ENCODE results near the gene VPS13D. TPM values are rescaled to one million over a fixed set of nuclear protein-coding genes. Genes with fewer than 3 reads are reported as not detected.
"Not testable (repeated sequence)": the region's sequence is repeated elsewhere in the genome, so short reads cannot be mapped to it uniquely, and the experiment has no call there.

The VPS13D gene
- total and polyA plus RNA-seq, 11 donors: 32.1 to 301 (median 90.7) TPM

GRCh38 chr1:12215118-12215961 lies 14.5 kb upstream of the VPS13D start:
- ATAC-seq (no peak), DNase-seq (peak in 1 of 5 donors; percentile 15)
- peaks cover 0 to 5% (median 0%) of the 10 kb centered on the region in 12 donors for H3K9me3 ChIP-seq
- WGBS, 4 donors: 85 to 90% (median 88%) methylated on average over 12 of the region's 12 CpGs
- no peaks in the 10 kb centered on the region for H3K4me1 ChIP-seq
- no peak overlapping the region for H3K27ac ChIP-seq
- H3K36me3 ChIP-seq: no peaks in the 10 kb centered on the region
- no peak overlapping the region for H3K4me3 ChIP-seq
- intact Hi-C loops (cut with DNase I): no loop called here
- TF ChIP-seq CTCF (IDR thresholded peaks at IDR 0.05) (no peak), POLR2A (IDR thresholded peaks at IDR 0.05) (no peak)
- no peaks in the 10 kb centered on the region for H3K27me3 ChIP-seq

GRCh38 chr1:12219800-12220199 lies 10.0 kb upstream of the VPS13D start:
- Histone ChIP-seq H3K27me3 (no peaks in the 10 kb centered on the region), H3K4me3 (no peak overlapping the region), H3K36me3 (no peaks in the 10 kb centered on the region), H3K9me3 (peaks cover 0 to 5% (median 0%) of the 10 kb centered on the region in 12 donors), H3K4me1 (no peaks in the 10 kb centered on the region), H3K27ac (no peak overlapping the region)
- intact Hi-C loops (cut with DNase I): no loop called here
- no peak for DNase-seq
- 85 to 92% (median 85%) methylated on average over 4 of the region's 4 CpGs for WGBS, 4 donors
- no peak for TF ChIP-seq CTCF (IDR thresholded peaks at IDR 0.05)
- TF ChIP-seq POLR2A (IDR thresholded peaks at IDR 0.05): no peak
- ATAC-seq: no peak

- TF ChIP-seq CTCF (IDR thresholded peaks at IDR 0.05) (no peak), POLR2A (IDR thresholded peaks at IDR 0.05) (no peak)
- intact Hi-C loops (cut with DNase I): no loop called here
- no peaks in the 10 kb centered on the region for H3K27me3 ChIP-seq
- 56 to 88% (median 70%) methylated on average over 1 to 2 of the region's 2 CpGs for WGBS, 4 donors
- H3K4me3 ChIP-seq: no peak overlapping the region
- peaks cover 0 to under 1% (median 0%) of the 10 kb centered on the region in 12 donors for H3K9me3 ChIP-seq
- H3K27ac ChIP-seq: no peak overlapping the region
- ATAC-seq: no peak
- DNase-seq: no peak
- no peaks in the 10 kb centered on the region for H3K36me3 ChIP-seq
- H3K4me1 ChIP-seq: no peaks in the 10 kb centered on the region
Observed at GRCh38 chr1:12220890-12221289, 8.9 kb upstream of the VPS13D start.

- H3K4me3 ChIP-seq; H3K36me3 ChIP-seq; H3K9me3 ChIP-seq; H3K4me1 ChIP-seq; H3K27ac ChIP-seq; intact Hi-C loops (cut with DNase I); ATAC-seq; DNase-seq; H3K27me3 ChIP-seq: not testable (repeated sequence)
- 97 to 100% (median 97%) methylated on average over 1 of the region's 1 CpG for WGBS, 4 donors
Observed at GRCh38 chr1:12222700-12223099, 7.1 kb upstream of the VPS13D start.

- 88 to 92% (median 89%) methylated on average over 6 of the region's 6 CpGs for WGBS, 4 donors
- intact Hi-C loops (cut with DNase I); H3K9me3 ChIP-seq; ATAC-seq; H3K4me3 ChIP-seq; H3K27me3 ChIP-seq; H3K36me3 ChIP-seq; H3K4me1 ChIP-seq; H3K27ac ChIP-seq; DNase-seq: not testable (repeated sequence)
Observed at GRCh38 chr1:12224092-12224491, 5.7 kb upstream of the VPS13D start.
